ENCODE data around the gene FOXD4L3.
"Not testable (repeated sequence)": the region's sequence is repeated elsewhere in the genome, so short reads cannot be mapped to it uniquely, and the experiment has no call there.

Gene FOXD4L3
- 0 to 0.08 (median 0) reads per million in 18 experiments for total RNA-seq

DNA sequence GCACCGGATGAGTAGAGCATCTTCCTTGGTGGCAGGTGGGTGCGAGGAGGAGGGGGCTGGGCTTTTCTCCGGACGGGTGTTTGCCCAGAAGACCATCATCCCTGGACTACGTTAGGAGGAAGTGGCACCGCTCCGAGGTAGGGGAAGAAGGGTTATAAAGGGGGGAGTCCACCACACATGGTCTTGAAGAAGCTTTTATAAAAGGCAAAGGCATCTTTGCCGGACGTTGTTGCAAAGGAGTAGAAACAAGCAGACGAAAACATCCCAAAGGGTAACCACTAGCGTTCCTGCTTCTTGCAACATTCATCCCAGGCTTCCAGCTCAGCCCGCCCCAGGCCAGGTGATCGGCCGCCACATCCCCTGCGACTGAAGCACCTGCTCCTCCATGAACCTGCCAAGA, at the start of gene FOXD4L3:
Gene FOXD4L3, plus strand, starts transcription at position 301 of the 400 bp plus-strand sequence. Its CDS starts 85 bp downstream, at position 386.
- not testable (repeated sequence) for DNase-seq

DNA sequence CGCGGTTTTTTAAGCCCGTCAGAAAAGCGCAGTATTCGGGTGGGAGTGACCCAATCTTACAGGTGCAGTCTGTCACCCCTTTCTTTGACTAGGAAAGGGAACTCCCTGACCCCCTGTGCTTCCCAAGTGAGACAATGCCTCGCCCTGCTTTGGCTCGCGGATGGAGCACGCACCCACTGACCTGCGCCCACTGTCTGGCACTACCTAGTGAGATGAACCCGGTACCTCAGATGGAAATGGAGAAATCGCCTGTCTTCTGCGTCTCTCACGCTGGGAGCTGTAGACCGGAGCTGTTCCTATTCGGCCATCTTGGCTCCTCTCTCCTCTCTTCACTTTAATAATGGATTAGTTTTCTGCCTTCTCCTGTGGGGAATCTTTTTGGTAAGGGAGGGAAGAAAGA, 21.6 kb upstream of the FOXD4L3 start:
- DNase-seq: not testable (repeated sequence)

DNA sequence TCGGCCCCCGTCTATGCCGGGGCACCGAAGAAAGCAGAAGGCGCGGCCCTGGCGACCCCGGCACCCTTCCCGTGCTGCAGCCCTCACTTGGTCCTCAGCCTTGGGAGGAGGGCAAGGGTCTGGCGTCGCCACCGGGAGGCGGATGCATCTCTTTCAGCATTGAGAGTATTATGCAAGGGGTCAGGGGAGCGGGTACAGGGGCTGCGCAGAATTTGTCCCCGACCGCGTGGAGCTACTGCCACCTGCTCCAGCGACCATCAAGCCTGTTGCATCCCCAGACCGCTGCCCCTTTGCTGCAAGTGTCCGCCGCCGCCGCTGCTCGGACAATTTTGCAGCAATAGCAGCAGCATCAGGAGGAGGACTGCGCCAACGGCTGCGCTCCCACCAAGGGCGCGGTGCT, 1.1 kb downstream of the FOXD4L3 start:
- DNase-seq: not testable (repeated sequence)

DNA sequence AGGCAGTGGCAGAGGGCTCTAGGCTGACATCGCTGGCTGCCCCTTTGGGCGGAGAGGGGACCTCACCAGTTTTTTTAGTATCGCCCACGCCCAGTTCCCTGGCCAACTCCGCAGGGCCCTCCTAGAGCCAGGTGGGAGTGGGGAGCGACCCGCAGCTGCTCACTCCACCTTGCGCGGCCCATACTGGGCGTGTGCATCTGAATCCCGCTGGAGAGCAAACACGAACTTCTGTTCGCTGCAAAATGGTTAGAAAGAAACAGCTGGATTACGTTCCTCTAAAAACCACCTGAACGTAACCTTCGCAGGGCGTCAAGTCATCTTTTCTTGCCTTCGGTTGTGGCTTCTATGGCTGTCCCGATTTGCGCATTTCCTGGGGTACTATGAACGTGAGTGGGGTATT, 1.5 kb downstream of the FOXD4L3 start:
- not testable (repeated sequence) for DNase-seq

DNA sequence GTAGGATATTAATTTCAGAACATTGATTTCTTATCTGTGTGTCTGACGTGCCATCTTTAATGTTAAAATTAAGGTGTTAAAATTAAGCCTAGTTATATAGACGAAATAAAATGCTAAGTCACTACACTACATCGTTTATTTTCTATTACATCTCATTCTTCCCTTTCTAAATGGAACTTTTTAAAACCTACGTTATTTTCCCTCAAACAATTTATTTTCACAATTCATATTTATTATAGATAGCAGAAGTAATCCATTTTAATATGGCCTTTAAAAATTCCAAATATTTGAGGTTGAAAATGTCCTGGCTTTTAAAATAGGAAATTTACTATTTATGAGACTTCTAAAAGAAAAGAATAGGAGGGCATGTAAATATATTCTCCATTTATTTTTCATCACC, 2.1 kb downstream of the FOXD4L3 start:
- not testable (repeated sequence) for DNase-seq

DNA sequence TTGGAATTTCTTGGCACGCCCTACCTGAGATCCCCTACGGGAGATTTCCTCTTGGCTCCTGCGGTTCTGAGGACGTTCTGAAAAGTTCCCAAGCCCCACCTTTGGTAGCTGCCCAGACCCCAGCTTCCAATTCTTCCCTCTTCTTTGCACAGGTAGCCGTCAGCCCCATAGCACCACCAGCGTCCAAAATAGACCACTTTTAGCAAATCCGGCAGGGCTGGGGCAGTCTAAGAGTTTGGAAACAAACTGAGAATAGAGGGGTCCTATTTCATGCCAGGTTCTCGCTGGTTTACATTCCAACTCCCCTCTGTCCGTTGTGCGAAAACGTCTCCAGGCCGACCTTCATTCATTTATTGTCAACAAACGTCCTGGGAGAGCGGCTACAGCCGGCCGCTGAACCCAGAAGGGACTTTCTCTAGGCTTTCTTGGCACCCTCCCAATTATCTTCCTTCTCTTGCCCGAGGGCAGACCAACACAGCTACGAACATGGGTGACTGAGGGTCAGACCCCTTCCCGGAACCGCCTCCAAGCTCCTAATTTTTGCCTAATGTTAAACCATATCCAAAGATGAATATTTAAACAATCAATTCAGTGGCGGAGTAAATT, 3.1 kb downstream of the FOXD4L3 start:
- DNase-seq: not testable (repeated sequence)

DNA sequence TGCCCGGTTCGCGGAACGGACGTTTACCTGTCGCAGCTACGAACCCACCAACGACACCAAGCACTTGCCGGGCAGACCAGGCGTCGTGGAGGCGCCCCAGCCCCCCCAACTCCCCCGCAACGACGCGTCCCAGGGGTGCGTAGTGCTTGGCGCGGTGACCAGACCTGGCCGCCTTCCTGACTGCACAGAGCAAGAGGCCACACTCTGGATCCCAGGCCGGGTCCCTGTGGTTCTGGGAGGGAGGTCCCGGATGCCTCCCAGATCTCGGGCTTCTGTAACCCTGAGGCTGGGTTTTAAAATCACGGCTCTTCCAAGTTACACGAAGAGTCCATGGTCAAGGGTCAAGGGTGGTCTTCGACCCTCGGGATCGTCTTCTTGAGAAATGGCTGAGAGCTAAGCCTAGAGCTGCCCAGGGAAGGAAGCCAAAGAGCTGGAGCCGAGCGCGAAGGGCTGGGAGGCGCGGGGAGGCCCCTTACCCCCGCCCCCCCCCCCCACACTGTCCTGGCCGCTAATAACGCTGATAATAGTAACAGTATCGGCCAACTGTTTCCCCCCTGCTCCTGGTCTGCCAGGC, 3.8 kb downstream of the FOXD4L3 start:
- DNase-seq: not testable (repeated sequence)

DNA sequence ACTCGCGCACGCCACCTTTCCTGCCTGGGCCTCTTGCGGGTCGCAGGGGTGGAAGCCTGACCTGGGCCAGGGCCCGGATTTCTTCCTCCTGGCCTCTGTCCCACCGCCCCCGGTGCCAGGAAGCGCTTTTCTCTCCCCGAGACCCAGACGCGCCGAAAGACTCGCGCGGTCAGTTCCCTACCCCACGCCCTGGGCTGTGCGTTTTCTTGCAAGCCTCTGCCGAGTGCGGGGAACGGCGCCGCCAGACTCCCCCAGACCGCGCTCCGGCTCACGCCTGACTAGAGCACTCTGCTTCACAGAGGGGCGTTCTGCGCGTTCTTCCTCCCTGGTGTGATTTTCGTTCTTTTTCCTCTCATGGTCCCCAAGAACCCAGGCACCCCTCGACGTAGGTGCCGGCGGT, 4.5 kb downstream of the FOXD4L3 start:
- not testable (repeated sequence) for DNase-seq

DNA sequence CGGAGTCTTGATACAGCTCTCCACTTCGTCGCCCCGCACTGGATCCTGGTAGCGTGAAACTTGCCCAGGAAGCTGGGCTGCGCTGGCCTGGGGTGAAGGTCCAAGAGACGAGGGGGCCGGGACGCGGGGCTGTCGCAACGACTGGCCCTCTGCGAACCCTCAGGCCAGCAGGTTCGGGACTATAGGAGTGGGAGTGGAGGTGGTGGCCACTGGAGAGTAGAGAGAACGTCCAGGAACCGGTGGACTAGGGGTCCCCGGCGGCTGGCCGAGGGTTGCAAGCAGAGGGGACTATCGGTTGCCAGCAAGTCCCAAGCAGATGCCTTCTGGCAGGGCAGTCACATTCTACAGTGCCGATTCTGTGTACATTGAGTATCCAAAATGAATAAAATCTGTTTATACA, 5.0 kb downstream of the FOXD4L3 start:
- not testable (repeated sequence) for DNase-seq

DNA sequence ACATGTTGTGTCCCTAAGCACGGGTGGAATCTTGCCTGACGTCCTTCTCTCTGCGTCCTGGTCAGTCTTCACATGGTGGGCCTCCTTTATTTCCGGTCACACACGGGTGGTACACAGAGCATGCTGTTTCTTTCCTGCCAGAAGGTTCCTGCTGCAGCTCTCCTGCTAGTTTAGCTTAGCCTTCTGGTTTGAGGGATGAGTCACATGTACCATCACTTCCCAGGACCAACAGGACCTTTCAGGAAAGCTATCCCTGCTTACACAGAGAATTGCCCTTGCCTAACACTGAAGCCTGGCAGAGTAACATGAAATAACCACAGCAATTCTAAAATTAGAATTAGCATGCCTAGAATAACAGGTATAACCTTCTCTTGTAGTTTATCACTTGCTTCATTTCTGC, 8.5 kb downstream of the FOXD4L3 start:
- DNase-seq: not testable (repeated sequence)

DNA sequence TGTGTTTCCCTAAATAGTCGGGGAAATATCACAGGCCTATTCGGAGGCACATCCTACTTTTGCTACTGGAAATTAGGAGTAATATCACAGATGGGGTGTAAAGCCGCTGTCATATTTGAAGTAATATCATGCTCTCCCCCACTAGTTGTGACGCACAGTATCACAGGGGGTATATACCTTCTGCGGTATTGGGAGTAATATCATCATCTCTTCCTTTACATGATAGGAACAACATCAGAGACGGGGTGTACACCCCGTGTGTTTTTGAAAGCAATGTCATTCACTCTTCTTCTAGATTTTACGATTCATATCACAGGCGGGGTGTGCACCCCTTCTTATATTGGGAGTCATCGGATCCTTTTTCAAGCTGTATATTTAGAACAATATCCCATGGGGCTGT, 15.5 kb downstream of the FOXD4L3 start:
- not testable (repeated sequence) for DNase-seq

DNA sequence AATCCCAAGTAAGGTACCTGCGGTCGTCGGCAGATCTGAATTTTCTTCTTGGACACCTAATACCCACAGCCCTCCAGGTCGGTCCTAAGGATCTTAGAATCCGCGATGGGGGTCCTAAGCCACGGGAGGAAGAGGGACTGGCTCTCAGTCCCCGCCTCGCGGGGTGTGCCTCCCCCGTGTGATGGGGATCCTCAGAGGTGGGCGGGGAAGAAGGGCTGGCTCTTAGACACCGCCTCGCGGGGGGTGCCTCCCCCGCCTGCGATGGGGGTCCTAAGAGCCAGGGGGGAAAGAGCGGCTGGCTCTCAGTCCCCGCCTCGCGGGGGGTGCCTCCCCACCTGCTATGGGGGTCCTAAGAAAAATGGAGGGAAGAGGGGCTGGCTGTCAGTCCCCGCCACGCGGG, 21.1 kb downstream of the FOXD4L3 start:
- not testable (repeated sequence) for DNase-seq

DNA sequence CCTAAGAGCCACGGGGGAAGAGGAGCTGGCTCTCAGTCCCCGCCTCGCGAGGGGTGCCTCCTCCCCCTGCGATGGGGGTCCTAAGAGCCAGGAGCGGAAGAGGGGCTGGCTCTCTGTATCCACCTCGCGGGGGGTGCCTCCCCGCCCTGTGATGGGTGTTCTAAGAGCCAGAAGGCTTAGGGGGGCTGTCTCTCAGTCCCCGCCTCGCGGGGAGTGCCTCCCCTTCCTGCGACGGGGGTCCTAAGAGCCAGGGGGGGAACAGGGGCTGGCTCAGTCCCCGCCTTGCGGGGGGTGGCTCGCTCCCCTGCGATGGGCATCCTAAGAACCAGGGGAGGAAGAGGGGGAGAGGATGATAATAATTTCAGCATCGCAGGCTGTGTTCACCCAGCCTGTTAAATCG, 21.9 kb downstream of the FOXD4L3 start:
- DNase-seq: not testable (repeated sequence)

DNA sequence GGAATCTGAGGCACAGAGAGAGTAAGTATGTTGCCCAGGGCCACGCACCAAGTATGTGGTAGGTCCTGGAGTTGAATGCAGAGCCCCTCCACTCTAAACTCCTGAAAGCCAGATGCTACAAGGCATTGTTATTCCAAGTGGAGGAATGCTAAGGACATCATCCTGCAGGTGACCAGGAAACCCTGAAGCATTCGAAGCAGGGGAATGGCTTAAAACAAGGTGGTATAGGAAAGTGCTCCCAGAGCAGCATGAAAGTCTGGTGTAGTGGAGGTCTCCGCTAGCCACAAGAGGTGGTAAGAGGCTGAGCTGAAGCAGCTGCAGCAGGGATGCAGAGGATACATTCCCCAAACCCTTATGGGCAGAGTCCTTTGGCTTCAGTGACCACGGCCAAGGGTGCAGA, 26.4 kb downstream of the FOXD4L3 start:
- DNase-seq: not testable (repeated sequence)

DNA sequence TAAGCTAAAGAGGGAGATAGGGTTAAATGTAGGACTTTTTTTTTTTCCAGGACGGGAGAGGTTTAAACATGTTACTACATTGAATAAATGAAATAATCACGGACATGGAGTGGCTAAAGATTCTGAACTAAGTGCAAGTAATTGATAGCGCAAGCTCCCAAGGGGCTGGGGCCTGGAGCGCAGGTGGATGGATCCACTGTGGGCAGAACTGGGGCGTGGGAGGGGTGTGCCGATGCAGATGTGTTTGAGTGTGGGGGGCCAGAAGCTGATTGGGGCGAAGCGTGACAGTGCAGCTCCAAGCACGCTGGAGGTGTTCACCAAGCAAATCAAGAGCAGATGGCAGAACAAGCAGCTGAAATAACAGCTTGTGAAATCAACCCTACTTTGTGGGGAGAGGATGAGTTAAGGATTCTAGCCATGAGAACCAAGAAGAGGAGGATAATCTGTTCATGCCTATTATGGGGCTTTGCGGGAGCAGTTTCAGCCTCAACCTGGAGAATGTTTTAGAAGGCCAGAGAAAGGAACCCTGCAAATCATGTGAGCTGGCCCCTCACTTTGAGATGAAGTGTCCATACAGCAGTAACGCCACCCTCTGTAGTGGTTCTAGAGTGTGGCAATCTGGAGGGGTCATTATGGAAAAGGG, 28.0 kb downstream of the FOXD4L3 start:
- DNase-seq: not testable (repeated sequence)

DNA sequence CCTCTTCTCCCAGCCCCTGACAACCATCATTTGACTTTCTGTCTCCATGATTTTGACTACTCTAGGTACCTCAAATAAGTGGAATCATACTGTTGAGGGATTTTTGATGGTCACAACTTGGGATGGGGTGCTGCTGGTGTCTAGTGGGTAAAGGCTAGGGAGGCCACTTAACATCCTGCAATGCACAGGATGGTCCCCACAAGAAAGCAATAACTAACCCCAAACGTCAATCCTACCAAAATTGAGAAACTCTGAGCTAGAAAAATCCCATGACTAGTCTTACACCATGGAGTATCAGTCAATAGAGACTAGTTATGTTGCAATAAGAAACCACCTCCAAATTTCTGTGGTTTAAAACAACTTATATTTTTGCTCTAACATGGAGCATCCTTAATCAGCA, 29.5 kb downstream of the FOXD4L3 start:
- DNase-seq: not testable (repeated sequence)

DNA sequence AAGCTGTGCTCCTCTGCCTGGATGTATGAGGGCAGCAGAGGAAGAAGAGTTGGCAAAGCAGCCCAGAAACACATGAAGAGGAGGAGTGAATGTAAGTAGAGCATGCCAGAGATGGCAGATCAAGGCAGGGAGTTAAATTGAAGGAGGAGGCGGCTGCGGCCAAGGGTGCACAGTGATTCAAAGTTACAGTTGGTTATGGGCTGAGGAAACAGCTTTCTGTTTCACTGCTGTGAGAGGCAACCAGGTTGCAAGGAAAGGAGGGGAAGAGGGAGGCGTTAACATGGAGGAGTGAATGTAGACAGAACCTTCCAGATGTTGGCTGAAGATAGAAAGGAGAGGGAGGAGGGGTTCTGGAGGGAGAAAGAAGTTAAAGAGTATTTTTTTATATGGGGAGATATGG, 33.3 kb downstream of the FOXD4L3 start:
- not testable (repeated sequence) for DNase-seq

DNA sequence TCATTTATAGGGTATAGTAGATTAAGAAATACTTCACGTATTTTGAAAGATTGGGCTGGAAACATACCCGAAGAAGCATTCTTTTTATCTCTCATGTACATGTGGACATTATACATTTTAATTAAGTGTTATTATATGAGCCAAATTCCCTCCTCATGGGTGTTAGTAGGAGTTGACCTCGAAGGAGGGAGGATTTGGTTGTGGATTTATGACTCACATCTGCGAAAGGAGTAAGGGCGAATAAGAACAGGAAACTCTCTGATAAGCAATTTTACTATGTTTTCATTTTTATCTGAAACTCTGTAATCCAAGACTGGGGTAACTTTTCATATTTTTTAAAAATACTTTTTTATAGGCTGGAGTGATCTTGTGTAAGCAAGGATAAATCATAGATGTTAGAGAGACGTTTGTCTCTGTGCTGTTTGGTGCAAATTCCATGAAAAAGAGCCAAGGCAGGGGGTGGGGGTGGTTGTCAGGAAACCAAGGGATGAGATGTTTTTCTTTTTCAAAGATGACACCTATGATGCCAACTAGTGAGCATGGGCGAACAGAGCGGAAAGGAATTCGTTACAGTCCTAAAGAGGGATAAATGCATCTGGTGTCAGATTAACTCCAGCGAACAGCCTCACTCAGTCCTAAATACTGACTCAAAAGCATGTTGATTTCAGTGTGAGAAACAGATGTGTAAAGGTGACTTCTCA, 34.1 kb downstream of the FOXD4L3 start:
- not testable (repeated sequence) for DNase-seq

DNA sequence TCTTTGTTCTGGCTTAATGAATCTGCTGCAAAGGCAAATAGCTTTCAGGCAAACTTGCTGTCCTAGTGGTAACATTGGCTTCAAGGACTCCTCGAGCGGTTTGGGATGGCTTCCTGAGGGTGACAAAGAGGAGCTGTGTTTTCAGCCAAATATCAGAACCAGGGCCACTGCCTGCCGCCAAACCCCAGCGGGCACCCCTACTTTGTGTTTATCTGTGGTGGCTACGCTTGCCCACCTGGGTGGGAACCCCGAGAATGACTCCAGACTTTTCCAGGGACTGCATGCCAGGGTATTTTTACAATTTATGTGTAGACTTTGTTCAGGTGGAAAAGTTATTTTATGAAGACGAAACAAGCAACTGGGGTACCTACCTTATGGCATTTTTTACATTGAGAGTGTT, 35.3 kb downstream of the FOXD4L3 start:
- DNase-seq: not testable (repeated sequence)

DNA sequence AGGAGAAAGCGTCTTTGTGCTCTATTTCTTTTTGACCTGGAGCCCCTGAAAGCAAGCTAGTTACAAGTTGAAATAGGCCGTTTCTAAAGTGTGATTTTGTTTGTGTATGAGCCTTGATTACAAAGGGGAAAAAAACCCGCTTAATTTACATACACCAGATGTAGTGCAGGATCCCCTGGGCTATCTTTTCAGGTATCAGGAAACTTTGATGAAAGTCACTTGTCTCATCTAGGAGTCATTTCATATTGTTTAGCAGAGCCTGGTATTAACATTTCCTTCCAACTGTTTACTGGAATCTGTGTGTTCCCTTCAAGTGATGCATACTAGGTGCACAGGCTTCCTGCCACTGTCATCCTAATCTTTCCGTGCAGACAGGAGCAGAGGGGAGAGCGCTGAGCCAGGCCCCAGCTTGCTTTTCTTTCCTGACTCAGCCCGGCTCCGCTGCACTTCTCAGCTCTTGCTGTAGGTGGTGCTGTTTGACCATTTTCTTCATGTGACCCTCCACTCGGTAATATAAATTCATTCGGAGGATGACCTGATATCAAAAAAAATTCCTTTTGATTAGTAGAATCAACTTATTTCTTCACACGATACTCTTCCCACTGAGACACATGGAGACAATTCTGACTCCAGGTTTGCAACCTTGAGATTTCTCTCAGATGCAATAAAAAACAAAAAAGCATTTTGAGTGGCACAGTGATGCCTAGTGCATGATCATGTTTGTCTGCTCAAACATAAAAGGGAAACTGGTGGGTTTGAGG, 39.8 kb downstream of the FOXD4L3 start:
- not testable (repeated sequence) for DNase-seq

DNA sequence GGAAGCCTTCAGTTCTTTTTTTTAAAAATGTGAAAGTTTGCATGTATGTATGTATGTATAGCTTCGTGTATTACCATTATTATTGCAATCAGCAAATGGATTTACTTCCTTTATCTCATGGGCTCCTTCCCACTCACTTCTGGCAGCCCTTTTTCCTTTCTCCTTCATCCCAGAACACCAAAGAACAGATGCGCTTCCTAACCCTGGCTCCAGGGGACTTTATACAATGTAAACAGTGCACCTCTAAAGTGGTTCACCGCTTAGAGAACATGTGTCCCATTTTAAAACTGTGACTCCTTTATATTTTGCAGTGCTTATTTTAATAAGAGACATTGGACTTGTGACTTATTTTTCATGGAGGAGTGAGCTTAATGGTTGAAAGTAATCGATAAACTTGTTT, 40.6 kb downstream of the FOXD4L3 start:
- peak in 1 of 2 donors; percentile 1 for DNase-seq

DNA sequence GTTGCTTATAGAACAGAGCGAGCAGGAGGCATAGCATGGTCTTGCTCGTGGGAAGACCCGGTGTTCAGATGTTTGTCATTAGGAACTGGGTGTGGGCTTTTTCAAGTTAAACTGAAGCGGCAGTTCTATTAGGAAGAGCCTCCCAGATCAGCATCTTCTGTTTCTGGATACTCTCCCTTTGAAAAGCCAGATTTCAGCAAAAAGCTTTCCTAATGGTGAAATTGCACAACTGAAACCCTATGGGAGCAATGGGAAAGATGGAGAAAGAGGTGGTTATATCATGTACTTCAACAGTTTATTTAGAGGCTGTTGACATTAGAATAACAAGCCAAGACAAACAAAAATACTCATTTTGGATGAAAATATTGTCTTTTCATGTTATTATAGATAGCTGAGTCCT, 41.3 kb downstream of the FOXD4L3 start:
- not testable (repeated sequence) for DNase-seq
